H1 (cell line): ENCODE measurements around the gene SCGB2B2. TPM values are rescaled to one million over a fixed set of nuclear protein-coding genes. Genes with fewer than 3 reads are reported as not detected.

ENCODE experiments used
- SIRT6 ChIP-seq: IDR thresholded peaks from one replicate; pipeline ENCODE4 v1.7.1; 2012; ENCODE audit warnings: low read length, inconsistent platforms
- polyA plus RNA-seq, 7 experiments: library from polyadenylated mRNA; depleted of rRNA in 3 of 7; stranded (reverse) in 5 of 7; unstranded in 2 of 7; fragments of >200 nt in 5 of 7; fragments of 200-250 nt in 2 of 7; gene quantifications; 1 replicate in 5 of 7; 2 replicates in 1 of 7; 4 replicates in 1 of 7; pipeline versions ENCODE4 v1.2.1 to v1.2.3, GENCODE V29; 2011 to 2013; ENCODE audit warnings: missing spikeins in 2 of 7, mixed read lengths in 2 of 7
- total RNA-seq: library from RNA; stranded (reverse); fragmentation: NEBNext Ultra II Directional; extraction: Animal tissue kit (Norgen Biotek cat#: 25700); gene quantifications from 2 replicates; pipeline ENCODE4 v1.2.1, GENCODE V29; 2021

SCGB2B2 gene
- total and polyA plus RNA-seq, 2 of the 8 experiments (the other 6 are each of a cell fraction or from before 2014, with no cell fraction given) = 0.09 TPM; not detected in 1

DNA sequence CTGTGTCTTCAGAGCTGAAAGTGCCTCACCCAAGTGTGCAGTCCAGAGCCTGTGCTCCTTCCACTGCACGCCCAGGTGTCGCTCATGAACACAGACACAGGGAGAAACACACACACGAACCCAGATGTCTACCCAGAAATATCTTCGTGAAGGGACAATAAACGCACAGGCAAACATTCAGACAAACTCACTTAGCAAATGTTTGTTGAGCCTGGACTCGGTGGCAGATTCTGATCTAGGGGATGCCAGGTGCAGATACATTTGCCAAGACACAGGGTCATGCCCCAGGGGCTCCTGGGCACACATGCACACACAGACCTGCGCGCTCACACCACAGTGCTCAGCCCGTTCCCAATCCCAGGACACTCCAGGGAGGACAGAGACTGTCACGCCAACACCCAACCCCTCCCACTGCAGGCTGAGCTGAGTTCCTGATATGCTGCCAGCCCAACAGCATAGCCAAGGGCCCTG, 31.9 kb downstream of the SCGB2B2 start (continued):
- no peak for TF ChIP-seq SIRT6
